Measurements from ENCODE around the gene DUSP16. TPM values are rescaled to one million over a fixed set of nuclear protein-coding genes. Genes with fewer than 3 reads are reported as not detected.

DUSP16 gene
- total and polyA plus RNA-seq, 7 donors: 8.6 to 27.3 (median 13.8) TPM

GRCh38 chr12:12470751-12471306, 91.8 kb downstream of the DUSP16 start:
- Histone ChIP-seq H3K9me3 (no peaks in the 10 kb centered on the region), H3K4me3 (no peak overlapping the region), H3K27me3 (no peaks in the 10 kb centered on the region), H3K36me3 (peaks cover 0 to 6% (median under 1%) of the 10 kb centered on the region in 4 donors), H3K27ac (no peak overlapping the region), H3K4me1 (no peaks in the 10 kb centered on the region)
- no peak for DNase-seq
- TF ChIP-seq EP300 (IDR thresholded peaks at IDR 0.05) (no peak), POLR2AphosphoS5 (IDR thresholded peaks at IDR 0.05) (no peak), CTCF (IDR thresholded peaks at IDR 0.05) (no peak), POLR2A (IDR thresholded peaks at IDR 0.05) (no peak)
- 89 to 91% methylated on average over 7 of the region's 7 CpGs for WGBS, 2 donors
- intact Hi-C loops (cut with DNase I): no loop called here

GRCh38 chr12:12469386-12469785, 93.3 kb downstream of the DUSP16 start:
- intact Hi-C loops (cut with DNase I): no loop called here
- DNase-seq: no peak
- no peaks in the 10 kb centered on the region for H3K27me3 ChIP-seq
- H3K27ac ChIP-seq: no peak overlapping the region
- TF ChIP-seq POLR2A (IDR thresholded peaks at IDR 0.05) (no peak), POLR2AphosphoS5 (IDR thresholded peaks at IDR 0.05) (no peak), EP300 (IDR thresholded peaks at IDR 0.05) (no peak), CTCF (IDR thresholded peaks at IDR 0.05) (no peak)
- no peaks in the 10 kb centered on the region for H3K4me1 ChIP-seq
- 94% methylated on average over 7 of the region's 7 CpGs for WGBS, 2 donors
- no peaks in the 10 kb centered on the region for H3K9me3 ChIP-seq
- H3K4me3 ChIP-seq: no peak overlapping the region
- peaks cover 0 to 5% (median 0%) of the 10 kb centered on the region in 4 donors for H3K36me3 ChIP-seq

GRCh38 chr12:12468575-12468974, 94.1 kb downstream of the DUSP16 start:
- Histone ChIP-seq H3K27me3 (no peaks in the 10 kb centered on the region), H3K4me1 (no peaks in the 10 kb centered on the region), H3K4me3 (no peak overlapping the region), H3K27ac (no peak overlapping the region), H3K36me3 (peaks cover 0 to 5% (median 0%) of the 10 kb centered on the region in 4 donors), H3K9me3 (no peaks in the 10 kb centered on the region)
- TF ChIP-seq EP300 (IDR thresholded peaks at IDR 0.05) (no peak), POLR2AphosphoS5 (IDR thresholded peaks at IDR 0.05) (no peak), CTCF (IDR thresholded peaks at IDR 0.05) (no peak), POLR2A (IDR thresholded peaks at IDR 0.05) (no peak)
- WGBS, 2 donors: 82 to 95% methylated on average over 3 of the region's 3 CpGs
- no peak for DNase-seq
- intact Hi-C loops (cut with DNase I): no loop called here

DNA sequence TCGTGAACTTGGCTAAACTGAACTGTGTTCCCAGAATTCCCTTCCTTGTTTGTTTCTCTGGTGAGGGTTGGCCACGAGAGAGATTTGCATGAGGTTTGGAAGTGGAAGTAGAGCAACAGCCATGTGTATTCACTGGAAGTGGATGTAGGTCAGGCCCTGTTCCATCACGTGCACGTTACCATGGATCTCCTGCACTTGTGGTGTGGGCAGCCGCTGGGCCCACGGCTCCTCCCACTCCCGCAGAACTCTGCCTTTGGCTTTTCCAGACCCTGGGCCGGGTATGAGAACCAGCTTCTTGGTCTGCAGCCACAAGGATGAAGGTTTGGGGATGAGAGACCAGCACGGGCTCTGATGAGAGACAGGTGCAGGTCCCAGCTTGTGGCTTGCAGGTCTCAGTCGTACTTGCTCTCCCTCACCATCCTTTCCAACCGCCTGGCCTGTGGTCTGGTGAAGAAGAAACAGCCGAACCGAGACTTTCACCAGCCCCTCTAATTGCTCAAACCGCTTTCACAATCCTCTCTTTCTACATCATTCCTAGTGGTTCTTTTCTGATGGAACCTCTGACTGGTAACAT, 94.9 kb downstream of the DUSP16 start:
- intact Hi-C loops (cut with DNase I): no loop called here
- H3K27ac ChIP-seq: no peak overlapping the region
- DNase-seq: no peak

More for the DNA sequence above, 94.9 kb downstream of the DUSP16 start:
- 83 to 87% methylated on average over 14 of the region's 14 CpGs for WGBS, 2 donors
- Histone ChIP-seq H3K9me3 (no peaks in the 10 kb centered on the region), H3K27me3 (no peaks in the 10 kb centered on the region), H3K36me3 (peaks cover 0 to 5% (median 0%) of the 10 kb centered on the region in 4 donors), H3K4me1 (no peaks in the 10 kb centered on the region), H3K4me3 (no peak overlapping the region)
- TF ChIP-seq EP300 (IDR thresholded peaks at IDR 0.05) (no peak), POLR2A (IDR thresholded peaks at IDR 0.05) (no peak), POLR2AphosphoS5 (IDR thresholded peaks at IDR 0.05) (no peak), CTCF (IDR thresholded peaks at IDR 0.05) (no peak)

Data from sigmoid colon (tissue), 7 donors.